ENCODE measurements around the gene PM20D1.

Gene PM20D1

GRCh38 chr1:205812271-205812877, 37.6 kb downstream of the PM20D1 start:
- TF ChIP-seq, protein P1, sequence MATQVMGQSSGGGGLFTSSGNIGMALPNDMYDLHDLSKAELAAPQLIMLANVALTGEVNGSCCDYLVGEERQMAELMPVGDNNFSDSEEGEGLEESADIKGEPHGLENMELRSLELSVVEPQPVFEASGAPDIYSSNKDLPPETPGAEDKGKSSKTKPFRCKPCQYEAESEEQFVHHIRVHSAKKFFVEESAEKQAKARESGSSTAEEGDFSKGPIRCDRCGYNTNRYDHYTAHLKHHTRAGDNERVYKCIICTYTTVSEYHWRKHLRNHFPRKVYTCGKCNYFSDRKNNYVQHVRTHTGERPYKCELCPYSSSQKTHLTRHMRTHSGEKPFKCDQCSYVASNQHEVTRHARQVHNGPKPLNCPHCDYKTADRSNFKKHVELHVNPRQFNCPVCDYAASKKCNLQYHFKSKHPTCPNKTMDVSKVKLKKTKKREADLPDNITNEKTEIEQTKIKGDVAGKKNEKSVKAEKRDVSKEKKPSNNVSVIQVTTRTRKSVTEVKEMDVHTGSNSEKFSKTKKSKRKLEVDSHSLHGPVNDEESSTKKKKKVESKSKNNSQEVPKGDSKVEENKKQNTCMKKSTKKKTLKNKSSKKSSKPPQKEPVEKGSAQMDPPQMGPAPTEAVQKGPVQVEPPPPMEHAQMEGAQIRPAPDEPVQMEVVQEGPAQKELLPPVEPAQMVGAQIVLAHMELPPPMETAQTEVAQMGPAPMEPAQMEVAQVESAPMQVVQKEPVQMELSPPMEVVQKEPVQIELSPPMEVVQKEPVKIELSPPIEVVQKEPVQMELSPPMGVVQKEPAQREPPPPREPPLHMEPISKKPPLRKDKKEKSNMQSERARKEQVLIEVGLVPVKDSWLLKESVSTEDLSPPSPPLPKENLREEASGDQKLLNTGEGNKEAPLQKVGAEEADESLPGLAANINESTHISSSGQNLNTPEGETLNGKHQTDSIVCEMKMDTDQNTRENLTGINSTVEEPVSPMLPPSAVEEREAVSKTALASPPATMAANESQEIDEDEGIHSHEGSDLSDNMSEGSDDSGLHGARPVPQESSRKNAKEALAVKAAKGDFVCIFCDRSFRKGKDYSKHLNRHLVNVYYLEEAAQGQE (IDR thresholded peaks at IDR 0.05; ENCODE audit: insufficient read depth in 1 of 2, low read depth in 2 of 2, low read length in 2 of 2), result no peak
- no peak for TF ChIP-seq SIN3A (IDR thresholded peaks at IDR 0.05; ENCODE audit: borderline replicate concordance, insufficient read depth, low read length)
- TF ChIP-seq FOXP2 (optimal IDR thresholded peaks at IDR 0.05; ENCODE audit: borderline replicate concordance, extremely low read depth, extremely low read length, insufficient read depth), result no peak
- TF ChIP-seq POLR2AphosphoS5 (IDR thresholded peaks at IDR 0.05; ENCODE audit: low read depth, low read length), result no peak
- TF ChIP-seq TAF1 (IDR thresholded peaks at IDR 0.05; ENCODE audit: borderline replicate concordance, insufficient read depth, low read length), result no peak

DNA sequence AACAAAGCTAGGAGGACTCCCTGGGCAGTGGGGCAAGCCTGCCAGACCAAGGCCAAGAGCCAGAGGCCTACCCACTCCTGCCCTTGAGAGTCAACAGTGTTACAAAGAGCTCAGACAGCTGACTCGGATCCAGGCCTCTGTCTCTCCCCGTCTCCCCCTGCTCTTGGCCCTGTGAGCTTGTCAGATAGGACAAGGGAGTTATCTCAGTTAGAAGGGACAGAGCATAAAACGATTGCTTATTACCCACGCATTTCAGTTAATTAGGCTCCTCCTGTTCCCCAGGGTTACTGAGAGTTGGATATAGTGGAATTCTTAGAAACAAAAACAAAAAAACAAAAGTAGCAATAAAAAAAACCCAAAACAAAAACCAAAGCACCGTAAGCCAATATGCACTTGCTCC, 38.3 kb downstream of the PM20D1 start:
- TF ChIP-seq TAF1 (IDR thresholded peaks at IDR 0.05; ENCODE audit: borderline replicate concordance, insufficient read depth, low read length) (no peak), FOXP2 (optimal IDR thresholded peaks at IDR 0.05; ENCODE audit: borderline replicate concordance, extremely low read depth, extremely low read length, insufficient read depth) (no peak), POLR2AphosphoS5 (IDR thresholded peaks at IDR 0.05; ENCODE audit: low read depth, low read length) (no peak), SIN3A (IDR thresholded peaks at IDR 0.05; ENCODE audit: borderline replicate concordance, insufficient read depth, low read length) (no peak)
- TF ChIP-seq, protein P1 (IDR thresholded peaks at IDR 0.05; ENCODE audit: insufficient read depth in 1 of 2, low read depth in 2 of 2, low read length in 2 of 2), result no peak

GRCh38 chr1:205810448-205811157, 39.3 kb downstream of the PM20D1 start:
- TF ChIP-seq, protein P1 (IDR thresholded peaks at IDR 0.05; ENCODE audit: insufficient read depth in 1 of 2, low read depth in 2 of 2, low read length in 2 of 2), result no peak
- TF ChIP-seq FOXP2 (optimal IDR thresholded peaks at IDR 0.05; ENCODE audit: borderline replicate concordance, extremely low read depth, extremely low read length, insufficient read depth) (no peak), SIN3A (IDR thresholded peaks at IDR 0.05; ENCODE audit: borderline replicate concordance, insufficient read depth, low read length) (no peak), TAF1 (IDR thresholded peaks at IDR 0.05; ENCODE audit: borderline replicate concordance, insufficient read depth, low read length) (no peak), POLR2AphosphoS5 (IDR thresholded peaks at IDR 0.05; ENCODE audit: low read depth, low read length) (no peak)

DNA sequence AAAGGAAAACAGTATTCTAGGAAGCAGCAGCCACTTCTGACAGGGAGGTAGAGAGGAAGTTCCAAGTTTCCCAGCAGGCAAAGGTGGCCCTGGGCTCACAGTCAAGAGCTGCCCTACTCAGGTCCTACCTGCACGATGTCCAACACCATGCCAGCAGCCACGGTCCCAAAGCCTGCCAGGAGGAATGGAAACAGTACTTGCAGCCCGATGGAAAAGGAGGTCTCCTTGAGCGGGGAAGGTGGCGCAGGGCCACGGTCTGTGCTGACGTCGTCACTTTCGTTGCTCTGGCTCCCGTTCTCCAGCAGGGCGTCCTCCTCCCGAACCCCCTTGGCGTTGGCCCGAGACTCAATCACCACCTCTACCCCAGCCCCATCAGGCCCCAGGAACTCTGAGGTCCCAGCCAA, 40.0 kb downstream of the PM20D1 start:
- TF ChIP-seq POLR2AphosphoS5 (IDR thresholded peaks at IDR 0.05; ENCODE audit: low read depth, low read length), result no peak
- TF ChIP-seq, protein P1 (IDR thresholded peaks at IDR 0.05; ENCODE audit: insufficient read depth in 1 of 2, low read depth in 2 of 2, low read length in 2 of 2), result no peak
- TF ChIP-seq TAF1 (IDR thresholded peaks at IDR 0.05; ENCODE audit: borderline replicate concordance, insufficient read depth, low read length), result no peak
- no peak for TF ChIP-seq SIN3A (IDR thresholded peaks at IDR 0.05; ENCODE audit: borderline replicate concordance, insufficient read depth, low read length)
- TF ChIP-seq FOXP2 (optimal IDR thresholded peaks at IDR 0.05; ENCODE audit: borderline replicate concordance, extremely low read depth, extremely low read length, insufficient read depth), result no peak

Data from PFSK-1 (cell line).